GM21447 (cell line): ENCODE results near the gene RFX8.

ENCODE experiments used
- ATAC-seq: cut with Tn5 transposase; IDR thresholded peaks from one replicate; pipeline ENCODE4 v1.9.1; 2021; ENCODE audit not compliant: unreplicated experiment

Gene RFX8

DNA sequence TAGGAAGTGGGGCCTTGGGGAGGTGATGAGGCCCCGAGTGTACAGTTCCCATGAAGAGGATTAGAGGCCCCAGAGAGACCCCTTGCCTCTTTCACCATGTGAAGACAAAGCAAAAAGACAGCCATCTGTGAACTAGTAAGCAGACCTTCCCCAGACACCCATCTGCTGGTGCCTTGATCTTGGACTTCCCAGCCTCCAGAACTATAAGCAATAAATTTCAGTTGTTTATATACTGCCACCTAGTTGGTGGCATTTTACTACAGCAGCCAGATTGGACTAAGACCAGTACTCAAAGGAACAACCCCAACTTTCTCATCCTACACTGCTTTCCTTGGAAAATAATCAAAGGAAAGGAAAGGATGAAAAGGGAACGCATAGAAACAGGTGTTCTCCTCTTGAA, 59.7 kb downstream of the RFX8 start:
- ATAC-seq = no peak

DNA sequence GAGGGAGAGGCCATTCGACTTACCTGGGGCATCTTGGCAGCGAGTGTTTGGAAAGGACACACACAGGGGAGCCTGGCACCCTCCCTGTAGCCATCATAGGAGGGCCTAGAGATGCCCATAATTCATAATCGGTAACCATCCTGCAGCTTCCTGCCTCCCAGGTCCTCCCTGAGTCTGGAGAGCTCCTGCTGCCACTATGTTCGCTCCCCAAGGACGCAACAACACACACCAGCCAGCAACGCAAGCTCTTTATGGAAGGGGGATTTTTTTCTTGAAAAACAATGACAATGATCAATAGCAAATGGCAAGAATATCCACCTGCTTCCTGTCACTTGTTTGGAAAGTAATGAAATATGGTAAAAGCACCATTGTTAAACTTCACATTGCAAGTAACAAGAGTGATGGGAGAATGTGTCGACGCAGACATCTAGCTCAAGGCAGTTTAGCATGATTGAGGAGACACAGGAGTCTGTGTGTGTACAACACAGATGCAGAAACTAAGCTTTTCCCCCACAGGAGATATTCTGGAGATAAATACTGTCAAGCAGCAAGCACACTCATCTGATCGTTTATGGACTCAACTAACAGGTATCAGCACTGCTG, 62.7 kb downstream of the RFX8 start:
- ATAC-seq = no peak

GRCh38 chr2:101410746-101411145, 64.2 kb downstream of the RFX8 start:
- ATAC-seq = no peak

GRCh38 chr2:101410114-101410513, 64.8 kb downstream of the RFX8 start:
- ATAC-seq = no peak

- ATAC-seq = no peak
Measured at GRCh38 chr2:101409699-101410098, 65.2 kb downstream of the RFX8 start.

DNA sequence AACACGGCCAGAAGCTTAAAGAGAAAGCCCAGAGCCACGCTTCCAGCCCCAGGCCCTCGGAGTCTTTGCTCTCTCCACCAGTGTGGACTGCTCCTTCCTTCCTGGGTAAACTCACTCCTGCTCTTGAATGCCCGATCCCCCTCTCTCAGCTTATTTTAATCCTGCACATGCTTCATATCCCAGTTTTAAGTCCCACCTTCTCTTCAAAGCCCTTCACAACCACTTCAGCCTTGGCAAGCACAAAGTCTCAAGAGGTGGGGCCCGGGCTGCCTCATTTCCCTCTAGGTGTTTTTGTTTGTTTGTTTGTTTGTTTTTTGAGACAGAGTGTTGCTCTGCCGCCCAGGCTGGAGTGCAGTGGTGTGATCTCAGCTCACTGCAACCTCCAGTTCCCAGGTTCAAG, 66.0 kb downstream of the RFX8 start:
- ATAC-seq = no peak

DNA sequence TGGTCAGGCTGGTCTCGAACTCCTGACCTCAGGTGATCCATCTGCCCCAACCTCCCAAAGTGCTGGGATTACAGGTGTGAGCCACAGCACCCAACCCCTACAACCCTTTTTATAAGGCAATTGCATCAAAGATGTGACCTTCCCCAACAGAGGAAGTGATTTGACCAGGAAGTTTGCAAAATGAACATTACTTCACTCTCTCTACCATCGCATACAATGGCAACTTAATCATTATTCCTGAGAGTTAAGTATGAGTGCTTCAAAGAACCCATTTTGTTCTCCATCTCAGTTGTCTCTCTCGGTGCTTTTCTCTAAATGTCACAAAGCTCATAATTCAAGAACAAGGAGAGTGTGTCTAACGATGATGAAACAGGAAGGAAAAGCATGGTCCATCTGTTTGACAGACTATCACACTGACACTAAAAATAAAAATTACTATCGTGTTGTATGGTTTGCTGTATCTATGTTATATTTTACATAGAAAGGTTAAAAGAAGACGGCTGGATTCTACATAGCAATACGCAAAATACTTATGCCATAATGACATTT, 69.5 kb downstream of the RFX8 start:
- no peak for ATAC-seq

DNA sequence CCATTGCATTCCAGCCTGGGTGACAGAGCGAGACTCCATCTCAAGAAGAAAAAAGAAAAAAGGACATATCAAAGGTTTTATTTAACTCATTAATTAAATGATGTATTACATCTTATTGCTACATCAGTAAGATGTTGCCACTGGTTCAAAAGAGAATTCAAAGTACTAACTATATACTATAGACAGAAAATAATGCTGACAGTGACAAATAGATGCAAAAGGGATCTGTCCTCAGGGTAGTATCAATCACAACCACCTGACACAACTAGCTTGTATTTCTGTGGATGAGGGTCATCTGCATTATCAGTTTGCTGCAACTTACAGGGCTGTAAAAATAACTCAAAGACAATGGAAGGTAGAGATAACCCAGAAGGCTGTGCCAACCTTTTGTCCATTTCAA, 71.2 kb downstream of the RFX8 start:
- ATAC-seq = no peak

- no peak for ATAC-seq
Measured at GRCh38 chr2:101402630-101403029, 72.3 kb downstream of the RFX8 start.

GRCh38 chr2:101401906-101402305, 73.0 kb downstream of the RFX8 start:
- ATAC-seq = no peak

DNA sequence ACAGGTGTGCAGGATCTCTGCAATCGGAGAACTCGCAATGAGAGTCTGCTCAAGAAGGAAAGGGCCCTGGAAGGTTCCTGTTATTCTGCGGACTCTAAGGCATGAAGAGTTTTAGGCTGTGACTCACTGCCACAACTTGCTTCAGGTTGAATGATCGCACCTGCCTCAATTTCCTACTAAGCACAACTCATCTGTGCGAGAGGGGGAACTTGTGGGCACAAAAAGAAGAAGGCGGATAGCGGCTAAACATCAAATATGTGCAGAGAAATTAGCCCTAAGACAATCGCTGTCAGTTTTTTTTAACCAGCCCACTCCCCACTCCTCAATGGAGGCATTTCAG, 73.6 kb downstream of the RFX8 start:
- ATAC-seq = no peak

GRCh38 chr2:101400506-101401325, 74.2 kb downstream of the RFX8 start:
- no peak for ATAC-seq

GRCh38 chr2:101400048-101400447, 74.9 kb downstream of the RFX8 start:
- no peak for ATAC-seq

DNA sequence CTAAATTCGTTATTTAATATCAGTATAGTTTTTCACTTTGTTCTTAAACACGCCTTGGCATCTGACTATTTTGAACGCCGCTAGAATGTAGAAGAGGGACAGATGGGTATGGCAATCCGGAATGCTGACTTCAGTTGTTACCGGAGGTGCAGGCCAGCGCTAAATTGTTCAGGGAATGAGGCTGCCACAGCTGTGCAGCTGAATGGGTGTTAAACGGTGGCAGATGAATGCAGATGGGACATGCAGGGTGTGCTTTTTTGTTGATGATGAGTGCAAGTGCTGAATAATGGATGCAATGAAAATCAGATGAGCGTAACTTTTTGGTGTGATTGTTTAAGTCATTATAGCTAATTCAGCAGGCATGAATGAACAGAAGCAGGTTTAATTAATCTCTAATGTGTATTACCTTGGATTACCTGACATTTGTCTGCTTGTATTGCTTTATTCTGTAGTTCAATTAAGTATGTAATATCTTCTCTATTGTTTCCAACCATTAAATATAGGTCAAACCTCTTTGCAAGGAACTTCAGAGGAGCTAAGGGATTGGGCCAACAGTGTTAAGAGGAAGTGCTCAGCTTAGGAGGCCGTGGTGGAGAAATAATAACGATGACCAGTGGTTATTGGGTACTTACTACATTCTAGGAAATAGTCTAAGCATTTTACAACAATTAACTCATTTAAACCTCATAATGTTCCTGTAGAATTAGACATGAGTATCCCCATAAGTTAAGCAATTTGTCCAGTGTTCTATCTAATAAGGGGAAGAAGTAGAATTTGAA, 75.7 kb downstream of the RFX8 start:
- ATAC-seq = no peak

GRCh38 chr2:101398116-101398821, 76.6 kb downstream of the RFX8 start:
- no peak for ATAC-seq

- no peak for ATAC-seq
Measured at GRCh38 chr2:101396316-101396717, 78.6 kb downstream of the RFX8 start.

GRCh38 chr2:101395545-101396315, 79.2 kb downstream of the RFX8 start:
- ATAC-seq = no peak

DNA sequence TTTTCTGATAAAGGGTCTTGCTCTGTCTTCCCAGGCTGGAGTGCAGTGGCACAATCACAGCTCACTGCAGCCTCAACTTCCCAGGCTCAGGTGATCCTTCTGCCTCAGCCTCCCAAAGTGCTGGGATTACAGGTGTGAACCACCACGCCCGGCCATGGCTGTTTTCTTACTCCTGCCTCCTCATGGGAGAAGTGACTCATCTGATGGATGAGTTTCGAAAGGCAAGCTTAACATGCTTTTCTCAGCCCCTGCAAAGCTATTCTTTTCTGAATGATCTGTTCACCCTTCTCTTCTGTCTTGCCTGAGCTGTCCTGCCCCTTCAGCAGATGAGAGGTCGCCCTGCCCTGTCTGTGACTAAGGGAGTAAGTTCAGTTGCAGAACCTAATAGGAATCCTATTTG, 86.7 kb downstream of the RFX8 start:
- ATAC-seq = no peak

DNA sequence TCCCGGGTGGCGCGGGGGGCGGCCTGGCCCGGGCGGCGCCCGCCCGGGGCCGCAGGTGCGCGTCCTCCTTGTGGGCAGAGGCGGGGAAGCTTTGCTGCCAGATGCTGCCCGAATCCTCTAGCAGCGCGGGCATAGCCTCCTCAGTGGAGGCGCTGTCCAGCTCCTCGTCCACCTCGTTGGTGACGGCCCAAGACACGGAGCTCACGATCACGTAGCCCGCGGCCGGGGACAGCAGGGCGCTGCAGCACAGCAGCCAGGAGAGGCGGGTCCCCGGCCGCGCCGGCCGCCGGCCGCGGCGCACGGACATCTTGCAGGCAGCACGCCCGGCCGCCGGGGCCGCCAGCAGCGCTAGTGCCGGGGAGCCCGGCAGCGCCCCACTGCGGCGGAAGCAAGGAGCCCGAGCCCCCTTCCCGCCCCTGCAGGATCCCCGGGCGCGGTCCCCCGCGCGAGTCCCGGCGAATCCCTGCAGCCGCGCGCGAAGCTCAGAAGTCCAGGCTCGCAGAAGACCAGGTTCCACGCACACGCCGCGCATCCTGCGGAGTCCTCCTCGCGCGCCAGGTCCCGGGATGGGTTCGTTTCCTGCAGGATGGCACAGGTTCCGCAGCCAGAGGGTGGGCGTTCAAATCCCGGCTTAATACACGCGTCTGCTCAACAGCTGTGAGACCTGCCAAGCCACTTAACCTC, 87.6 kb downstream of the RFX8 start, which contains the start of gene CREG2:
Gene CREG2 (minus strand): TSS at position 353 of the 684 bp plus-strand sequence. CDS start 46 bp downstream, at position 307.
- no peak for ATAC-seq
